HCT116 (cell line): ENCODE data around the gene SHANK1.

Experiments
- EZH2 ChIP-seq: fragments of 200-600 bp; sonication (generic); IDR thresholded peaks from 2 replicates; pipeline ENCODE4 v1.6.1; 2017; ENCODE audit warnings: antibody characterized with exemption, mixed run types
- MAX ChIP-seq: IDR thresholded peaks from 2 replicates; pipeline ENCODE4 v1.6.1; 2012
- POLR2A ChIP-seq: IDR thresholded peaks from 2 replicates; pipeline ENCODE4 v1.7.0; 2011; ENCODE audit warnings: borderline replicate concordance; ENCODE audit not compliant: insufficient read depth, insufficient read length; ENCODE audit errors: extremely low read depth
- RAD21 ChIP-seq: IDR thresholded peaks from 2 replicates; pipeline ENCODE4 v1.6.1; 2012; ENCODE audit warnings: low read depth, mild to moderate bottlenecking
- SIN3A ChIP-seq: IDR thresholded peaks from 2 replicates; pipeline ENCODE4 v1.6.1; 2012; ENCODE audit warnings: low read depth
- ZNF274 ChIP-seq: fragments of 200-500 bp; sonication (Bioruptor generic); IDR thresholded peaks from 2 replicates; pipeline ENCODE4 v1.6.1; 2014; ENCODE audit warnings: mild to moderate bottlenecking, low read depth, low read length, inconsistent platforms
- TF ChIP-seq, protein P1 (sequence below), 3 experiments: fragments of 200-600 bp in 1 of 3; sonication (generic) in 1 of 3; IDR thresholded peaks in 2 of 3; conservative IDR thresholded peaks in 1 of 3; 2 replicates each; pipeline ENCODE4 v1.5.1; 2012 to 2017; ENCODE audit warnings: low read depth in 2 of 3, low read length in 2 of 3, antibody characterized with exemption in 1 of 3, borderline replicate concordance in 1 of 3, control low read depth in 1 of 3, mild to moderate bottlenecking in 1 of 3, mixed read lengths in 1 of 3, mixed run types in 1 of 3, moderate library complexity in 1 of 3; ENCODE audit not compliant: insufficient read depth in 1 of 3

DNA sequence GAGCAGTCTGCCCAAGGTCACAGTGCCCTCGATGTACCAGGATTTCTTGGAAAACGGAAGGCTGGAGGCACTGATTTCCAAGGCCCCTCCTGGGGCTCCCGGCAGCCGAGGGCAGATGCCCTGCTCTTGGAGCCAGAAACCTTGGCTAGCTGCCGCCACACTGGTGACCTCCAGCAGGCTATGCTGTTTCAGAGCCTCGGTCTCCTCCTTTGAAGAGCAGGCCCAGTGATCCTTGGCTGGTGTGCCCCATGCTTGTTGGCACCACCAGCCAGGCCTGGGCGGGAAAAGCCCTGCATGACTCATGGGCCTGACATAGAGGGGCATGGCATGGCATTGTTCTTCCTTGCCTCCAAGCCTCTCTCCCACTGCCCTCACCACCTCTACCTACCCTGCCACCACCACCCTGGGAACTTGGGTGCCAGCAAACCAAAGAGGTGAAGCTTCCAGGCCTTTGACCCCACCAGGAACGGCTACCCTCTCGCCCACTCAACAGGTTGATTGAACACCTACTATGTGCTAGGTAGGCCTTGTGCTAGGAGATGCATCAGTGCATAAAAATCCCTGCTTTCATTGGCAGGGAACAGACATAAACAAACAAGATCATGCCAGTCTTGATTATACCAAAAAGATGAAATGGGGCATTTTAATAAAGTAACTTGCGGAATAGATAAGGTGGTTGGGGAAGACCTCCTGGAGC, 2.0 kb upstream of the SHANK1 start:
- TF ChIP-seq, protein P1, sequence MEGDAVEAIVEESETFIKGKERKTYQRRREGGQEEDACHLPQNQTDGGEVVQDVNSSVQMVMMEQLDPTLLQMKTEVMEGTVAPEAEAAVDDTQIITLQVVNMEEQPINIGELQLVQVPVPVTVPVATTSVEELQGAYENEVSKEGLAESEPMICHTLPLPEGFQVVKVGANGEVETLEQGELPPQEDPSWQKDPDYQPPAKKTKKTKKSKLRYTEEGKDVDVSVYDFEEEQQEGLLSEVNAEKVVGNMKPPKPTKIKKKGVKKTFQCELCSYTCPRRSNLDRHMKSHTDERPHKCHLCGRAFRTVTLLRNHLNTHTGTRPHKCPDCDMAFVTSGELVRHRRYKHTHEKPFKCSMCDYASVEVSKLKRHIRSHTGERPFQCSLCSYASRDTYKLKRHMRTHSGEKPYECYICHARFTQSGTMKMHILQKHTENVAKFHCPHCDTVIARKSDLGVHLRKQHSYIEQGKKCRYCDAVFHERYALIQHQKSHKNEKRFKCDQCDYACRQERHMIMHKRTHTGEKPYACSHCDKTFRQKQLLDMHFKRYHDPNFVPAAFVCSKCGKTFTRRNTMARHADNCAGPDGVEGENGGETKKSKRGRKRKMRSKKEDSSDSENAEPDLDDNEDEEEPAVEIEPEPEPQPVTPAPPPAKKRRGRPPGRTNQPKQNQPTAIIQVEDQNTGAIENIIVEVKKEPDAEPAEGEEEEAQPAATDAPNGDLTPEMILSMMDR (IDR thresholded peaks at IDR 0.05 in 2 of 3, conservative IDR thresholded peaks at IDR 0.05 in 1 of 3; ENCODE audit: borderline replicate concordance in 1 of 3, insufficient read depth in 1 of 3, low read depth in 2 of 3, low read length in 2 of 3), result no peak
- TF ChIP-seq POLR2A, result no peak
- TF ChIP-seq EZH2, result no peak
- no peak for TF ChIP-seq RAD21
- TF ChIP-seq SIN3A, result no peak
- TF ChIP-seq MAX, result no peak
- TF ChIP-seq ZNF274, result no peak
